K562 (cell line): ENCODE measurements around the gene MRPL40. TPM values are rescaled to one million over a fixed set of nuclear protein-coding genes. Genes with fewer than 3 reads are reported as not detected.

Source experiments
- CCAR2 ChIP-seq: fragments of 200-400 bp; formaldehyde crosslinking; IDR thresholded peaks from 2 replicates; pipeline ENCODE4 v1.6.1; 2017; ENCODE audit warnings: mild to moderate bottlenecking, low read depth, low read length
- ELF4 ChIP-seq: fragments of 450-650 bp; formaldehyde crosslinking; IDR thresholded peaks from 2 replicates; pipeline ENCODE4 v1.4.0; 2022; ENCODE audit warnings: missing genetic modification characterization
- FOSL1 ChIP-seq: fragments of 200-800 bp; sonication (Bioruptor generic); conservative IDR thresholded peaks from 2 replicates; pipeline ENCODE4 v1.6.1; 2016; ENCODE audit warnings: missing genetic modification characterization, missing compliant biosample characterization
- KDM4B ChIP-seq, 2 experiments: fragments of 450-650 bp in 1 of 2; sonication (generic) in 1 of 2; IDR thresholded peaks; 2 replicates each; pipeline ENCODE4 v1.6.1; 2016 to 2017; ENCODE audit warnings: borderline replicate concordance in 2 of 2, antibody characterized with exemption in 1 of 2, low read depth in 1 of 2, mild to moderate bottlenecking in 1 of 2
- MTF1 ChIP-seq: fragments of 250-450 bp; sonication (Bioruptor Pico); IDR thresholded peaks from 2 replicates; pipeline ENCODE4 v1.9.0; 2021; ENCODE audit warnings: moderate library complexity, mild to moderate bottlenecking, inconsistent platforms, borderline replicate concordance
- MYC ChIP-seq, 2 experiments: fragments of 250-450 bp in 1 of 2; sonication (Bioruptor Pico) in 1 of 2; IDR thresholded peaks; 2 replicates each; pipeline versions ENCODE4 v1.5.1 to v1.6.1; 2012 to 2021; ENCODE audit warnings: low read depth in 2 of 2, borderline replicate concordance in 1 of 2, improper control_type of control experiment in 1 of 2, low read length in 1 of 2, mild to moderate bottlenecking in 1 of 2, moderate library complexity in 1 of 2
- SETDB1 ChIP-seq: IDR thresholded peaks from one replicate; pipeline ENCODE4 v1.6.1; 2012; ENCODE audit warnings: low read length, control low read depth, inconsistent platforms
- TARDBP ChIP-seq: fragments of 450-650 bp; IDR thresholded peaks from 2 replicates; pipeline ENCODE4 v1.6.1; 2016
- TSC22D4 ChIP-seq: fragments of 450-650 bp; IDR thresholded peaks from 2 replicates; pipeline ENCODE4 v1.6.1; 2016; ENCODE audit warnings: missing genetic modification characterization, missing biosample characterization, control low read depth
- ZNF583 ChIP-seq: fragments of 250-450 bp; sonication (Bioruptor Pico); IDR thresholded peaks from 2 replicates; pipeline ENCODE4 v1.4.0; 2020
- ZNF76 ChIP-seq: fragments of 250-450 bp; sonication (Bioruptor Pico); IDR thresholded peaks from 2 replicates; pipeline ENCODE4 v1.4.0; 2020; ENCODE audit warnings: mild to moderate bottlenecking, moderate library complexity, borderline replicate concordance
- polyA plus RNA-seq, 8 experiments: library from polyadenylated mRNA; depleted of rRNA in 4 of 8; stranded (reverse) in 5 of 8; unstranded in 3 of 8; fragments of >200 nt; fragmentation: Nextera tagmentation in 2 of 8; fragmentation: Illumina TruSeq in 1 of 8; extraction: Ambion mirVana in 2 of 8; extraction: Trizol in 1 of 8; gene quantifications; 2 replicates each; pipeline versions ENCODE4 v1.2.1 to v1.2.3, GENCODE V29; 2011 to 2014; ENCODE audit warnings: inconsistent platforms in 1 of 8, missing spikeins in 1 of 8
- total RNA-seq, 7 experiments: library from RNA; depleted of rRNA in 6 of 7; stranded (reverse); fragments of >200 nt in 6 of 7; fragmentation: Illumina TruSeq in 2 of 7; extraction: Trizol in 2 of 7; gene quantifications; 2 replicates each; pipeline versions ENCODE4 v1.2.1 to v1.2.3, GENCODE V29; 2011 to 2021; ENCODE audit warnings: low replicate concordance in 1 of 7
- TF ChIP-seq, protein P1 (sequence below): fragments of 450-650 bp; formaldehyde crosslinking; IDR thresholded peaks from 2 replicates; pipeline ENCODE4 v1.4.0; 2020; ENCODE audit warnings: mild to moderate bottlenecking
- TF ChIP-seq, protein P2 (sequence below): fragments of 450-650 bp; IDR thresholded peaks from 2 replicates; pipeline ENCODE4 v1.6.1; 2016; ENCODE audit warnings: missing biosample characterization, missing genetic modification characterization
- TF ChIP-seq, protein P3 (sequence below), 2 experiments: fragments of 450-650 bp in 1 of 2; sonication (generic) in 1 of 2; formaldehyde crosslinking in 1 of 2; IDR thresholded peaks; 2 replicates each; pipeline versions ENCODE4 v1.7.1 to v1.9.0; 2016 to 2022; ENCODE audit warnings: inconsistent platforms in 1 of 2, mild to moderate bottlenecking in 1 of 2, missing genetic modification reagents in 1 of 2
- TF ChIP-seq, protein P4 (sequence below): fragments of 450-650 bp; IDR thresholded peaks from 2 replicates; pipeline ENCODE4 v1.6.1; 2014; ENCODE audit warnings: low read depth, mild to moderate bottlenecking, moderate library complexity, borderline replicate concordance

The MRPL40 gene
- total and polyA plus RNA-seq, 9 of the 15 experiments (the other 6 are each of a cell fraction or from before 2014, with no cell fraction given), result 132 to 652 (median 208) TPM

DNA sequence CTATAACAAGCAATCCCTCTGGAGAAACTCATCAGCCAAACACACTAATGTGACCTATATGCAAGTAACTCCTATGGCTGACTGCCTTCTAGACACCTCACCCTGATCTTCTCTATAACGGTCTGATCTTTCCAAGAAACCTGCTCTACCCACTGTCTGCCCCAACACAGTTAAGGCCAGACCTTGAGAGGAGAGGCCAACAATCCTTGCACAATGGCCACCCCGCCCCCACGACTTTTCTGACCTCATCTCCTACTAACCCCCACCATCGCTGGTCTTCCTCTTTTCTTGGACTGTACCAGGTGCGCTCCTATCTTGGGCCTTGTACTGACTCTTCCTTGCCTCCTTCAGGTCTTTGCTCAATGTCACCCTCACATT lies 13.3 kb upstream of the MRPL40 start (continued):
- TF ChIP-seq, protein P1, sequence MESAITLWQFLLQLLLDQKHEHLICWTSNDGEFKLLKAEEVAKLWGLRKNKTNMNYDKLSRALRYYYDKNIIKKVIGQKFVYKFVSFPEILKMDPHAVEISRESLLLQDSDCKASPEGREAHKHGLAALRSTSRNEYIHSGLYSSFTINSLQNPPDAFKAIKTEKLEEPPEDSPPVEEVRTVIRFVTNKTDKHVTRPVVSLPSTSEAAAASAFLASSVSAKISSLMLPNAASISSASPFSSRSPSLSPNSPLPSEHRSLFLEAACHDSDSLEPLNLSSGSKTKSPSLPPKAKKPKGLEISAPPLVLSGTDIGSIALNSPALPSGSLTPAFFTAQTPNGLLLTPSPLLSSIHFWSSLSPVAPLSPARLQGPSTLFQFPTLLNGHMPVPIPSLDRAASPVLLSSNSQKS (CRISPR knock-in tag), result no peak
- TF ChIP-seq KDM4B (IDR thresholded peaks at IDR 0.05; ENCODE audit: borderline replicate concordance in 2 of 2, low read depth in 1 of 2) (no peak), MTF1 (no peak), ZNF583 (CRISPR knock-in tag) (peak; percentile 25; the same call in 1 of the 2 replicates), ELF4 (CRISPR knock-in tag) (peak; percentile 92), FOSL1 (tag) (peak; percentile 59), SETDB1 (peak; percentile 95), TARDBP (0 out of 2 replicates have a peak, but pooled peaks have one; percentile 56), ZNF76 (CRISPR knock-in tag) (no peak), MYC (IDR thresholded peaks at IDR 0.05; ENCODE audit: low read depth, low read length) (peak; percentile 88; the same call in 1 of the 2 replicates), MYC (CRISPR knock-in tag; IDR thresholded peaks at IDR 0.05; ENCODE audit: borderline replicate concordance, low read depth) (no peak), TSC22D4 (tag) (no peak), CCAR2 (peak; percentile 39; the same call in 1 of the 2 replicates)
- TF ChIP-seq, protein P2, sequence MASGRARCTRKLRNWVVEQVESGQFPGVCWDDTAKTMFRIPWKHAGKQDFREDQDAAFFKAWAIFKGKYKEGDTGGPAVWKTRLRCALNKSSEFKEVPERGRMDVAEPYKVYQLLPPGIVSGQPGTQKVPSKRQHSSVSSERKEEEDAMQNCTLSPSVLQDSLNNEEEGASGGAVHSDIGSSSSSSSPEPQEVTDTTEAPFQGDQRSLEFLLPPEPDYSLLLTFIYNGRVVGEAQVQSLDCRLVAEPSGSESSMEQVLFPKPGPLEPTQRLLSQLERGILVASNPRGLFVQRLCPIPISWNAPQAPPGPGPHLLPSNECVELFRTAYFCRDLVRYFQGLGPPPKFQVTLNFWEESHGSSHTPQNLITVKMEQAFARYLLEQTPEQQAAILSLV (tag), result peak; percentile 94
- TF ChIP-seq, protein P3, sequence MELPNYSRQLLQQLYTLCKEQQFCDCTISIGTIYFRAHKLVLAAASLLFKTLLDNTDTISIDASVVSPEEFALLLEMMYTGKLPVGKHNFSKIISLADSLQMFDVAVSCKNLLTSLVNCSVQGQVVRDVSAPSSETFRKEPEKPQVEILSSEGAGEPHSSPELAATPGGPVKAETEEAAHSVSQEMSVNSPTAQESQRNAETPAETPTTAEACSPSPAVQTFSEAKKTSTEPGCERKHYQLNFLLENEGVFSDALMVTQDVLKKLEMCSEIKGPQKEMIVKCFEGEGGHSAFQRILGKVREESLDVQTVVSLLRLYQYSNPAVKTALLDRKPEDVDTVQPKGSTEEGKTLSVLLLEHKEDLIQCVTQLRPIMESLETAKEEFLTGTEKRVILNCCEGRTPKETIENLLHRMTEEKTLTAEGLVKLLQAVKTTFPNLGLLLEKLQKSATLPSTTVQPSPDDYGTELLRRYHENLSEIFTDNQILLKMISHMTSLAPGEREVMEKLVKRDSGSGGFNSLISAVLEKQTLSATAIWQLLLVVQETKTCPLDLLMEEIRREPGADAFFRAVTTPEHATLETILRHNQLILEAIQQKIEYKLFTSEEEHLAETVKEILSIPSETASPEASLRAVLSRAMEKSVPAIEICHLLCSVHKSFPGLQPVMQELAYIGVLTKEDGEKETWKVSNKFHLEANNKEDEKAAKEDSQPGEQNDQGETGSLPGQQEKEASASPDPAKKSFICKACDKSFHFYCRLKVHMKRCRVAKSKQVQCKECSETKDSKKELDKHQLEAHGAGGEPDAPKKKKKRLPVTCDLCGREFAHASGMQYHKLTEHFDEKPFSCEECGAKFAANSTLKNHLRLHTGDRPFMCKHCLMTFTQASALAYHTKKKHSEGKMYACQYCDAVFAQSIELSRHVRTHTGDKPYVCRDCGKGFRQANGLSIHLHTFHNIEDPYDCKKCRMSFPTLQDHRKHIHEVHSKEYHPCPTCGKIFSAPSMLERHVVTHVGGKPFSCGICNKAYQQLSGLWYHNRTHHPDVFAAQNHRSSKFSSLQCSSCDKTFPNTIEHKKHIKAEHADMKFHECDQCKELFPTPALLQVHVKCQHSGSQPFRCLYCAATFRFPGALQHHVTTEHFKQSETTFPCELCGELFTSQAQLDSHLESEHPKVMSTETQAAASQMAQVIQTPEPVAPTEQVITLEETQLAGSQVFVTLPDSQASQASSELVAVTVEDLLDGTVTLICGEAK (IDR thresholded peaks at IDR 0.05), result peak; percentile 66; the same call in 1 of the 2 replicates
- TF ChIP-seq, protein P3 (CRISPR knock-in tag; IDR thresholded peaks at IDR 0.05), result no peak
- TF ChIP-seq, protein P4, sequence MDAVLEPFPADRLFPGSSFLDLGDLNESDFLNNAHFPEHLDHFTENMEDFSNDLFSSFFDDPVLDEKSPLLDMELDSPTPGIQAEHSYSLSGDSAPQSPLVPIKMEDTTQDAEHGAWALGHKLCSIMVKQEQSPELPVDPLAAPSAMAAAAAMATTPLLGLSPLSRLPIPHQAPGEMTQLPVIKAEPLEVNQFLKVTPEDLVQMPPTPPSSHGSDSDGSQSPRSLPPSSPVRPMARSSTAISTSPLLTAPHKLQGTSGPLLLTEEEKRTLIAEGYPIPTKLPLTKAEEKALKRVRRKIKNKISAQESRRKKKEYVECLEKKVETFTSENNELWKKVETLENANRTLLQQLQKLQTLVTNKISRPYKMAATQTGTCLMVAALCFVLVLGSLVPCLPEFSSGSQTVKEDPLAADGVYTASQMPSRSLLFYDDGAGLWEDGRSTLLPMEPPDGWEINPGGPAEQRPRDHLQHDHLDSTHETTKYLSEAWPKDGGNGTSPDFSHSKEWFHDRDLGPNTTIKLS, result peak; percentile 7; the same call in 1 of the 2 replicates
